OCI-M1 (cell line): ENCODE measurements around the gene TSEN2.
"Not testable (repeated sequence)": the region's sequence is repeated elsewhere in the genome, so short reads cannot be mapped to it uniquely, and the experiment has no call there.

Experiments used
- DNase-seq: peaks from one replicate; lab custom pipeline; 2025; lab: John Stamatoyannopoulos, UW

Gene TSEN2

DNA sequence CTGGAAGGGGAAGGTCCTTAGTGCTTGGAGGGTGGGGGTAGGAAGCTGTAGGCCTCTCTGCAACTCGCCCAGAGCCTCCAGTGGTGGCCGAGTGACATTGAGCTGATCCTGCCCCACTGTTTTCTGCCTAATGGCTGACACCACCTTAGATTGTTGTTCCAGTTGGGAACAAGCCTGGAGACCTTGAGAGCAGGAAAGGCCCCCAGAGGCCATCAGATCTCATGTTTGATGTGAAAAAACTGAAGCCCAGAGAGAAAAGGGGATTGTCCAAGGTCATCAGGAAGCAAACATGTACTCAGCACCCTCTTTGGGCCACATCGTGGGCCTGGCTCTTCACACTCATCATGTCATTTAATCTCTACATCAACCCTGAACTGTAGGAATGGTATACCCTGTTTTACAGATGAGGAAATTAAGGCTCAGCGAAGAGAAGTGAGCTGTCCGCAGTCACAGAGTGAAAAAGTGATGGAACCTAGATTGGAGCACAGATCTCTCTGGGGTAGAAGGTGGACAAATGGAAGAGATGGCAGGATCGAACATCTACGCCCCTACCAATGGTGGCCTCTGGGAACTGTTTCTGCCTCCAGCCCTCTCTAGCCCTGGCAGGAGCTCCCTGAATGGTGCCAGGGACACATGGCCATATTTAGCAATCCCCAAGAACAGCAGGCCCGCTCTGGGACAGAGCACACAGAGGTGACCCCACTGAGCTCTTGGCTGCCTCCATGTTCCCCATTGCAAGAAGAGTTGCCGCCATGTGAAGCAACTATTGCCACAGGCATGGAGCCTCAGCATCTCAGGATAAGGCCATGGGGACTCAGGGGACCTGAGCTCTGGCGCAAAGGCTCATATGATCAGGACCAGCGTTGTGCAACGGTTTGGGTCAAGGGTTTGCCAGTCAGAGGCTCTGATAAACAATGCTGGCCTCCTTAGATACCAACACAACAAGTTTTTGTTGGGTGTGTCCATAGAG is 31.6 kb upstream of the TSEN2 start:
- no peak for DNase-seq

DNA sequence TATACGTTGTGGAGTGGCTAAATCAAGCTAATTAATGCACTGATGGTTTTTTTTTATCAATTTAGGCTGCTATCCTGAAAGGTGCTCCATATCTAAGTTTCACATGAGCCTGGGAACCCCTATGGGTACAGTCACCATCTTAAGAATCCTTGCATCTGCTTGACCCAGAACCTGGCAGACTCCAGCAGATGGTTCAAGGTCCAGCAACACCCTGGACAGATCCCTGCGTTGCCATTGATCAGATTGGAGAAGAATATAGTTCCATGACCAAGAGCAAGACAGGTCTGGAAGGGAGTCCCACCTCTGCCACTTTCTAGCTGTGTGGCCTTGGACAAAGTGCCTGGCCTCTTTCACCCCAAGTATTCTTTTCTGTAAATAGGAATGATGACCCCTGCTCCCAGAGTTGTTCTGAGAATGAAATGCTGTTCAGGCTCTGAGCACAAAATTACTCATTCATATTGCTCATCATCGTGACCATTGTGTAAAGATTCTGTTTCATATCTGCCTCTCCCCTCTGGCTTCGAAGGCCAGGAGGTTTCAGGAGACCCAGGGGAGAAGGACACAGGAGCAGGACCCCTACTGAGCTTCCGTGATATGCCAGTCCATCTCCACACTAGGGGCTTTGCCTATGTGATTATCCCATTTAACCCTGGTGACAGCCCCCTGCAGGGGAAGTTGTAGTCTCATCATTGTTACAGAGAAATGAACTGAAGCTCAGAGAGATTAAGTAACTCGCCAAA is 30.0 kb upstream of the TSEN2 start:
- DNase-seq, result no peak

DNA sequence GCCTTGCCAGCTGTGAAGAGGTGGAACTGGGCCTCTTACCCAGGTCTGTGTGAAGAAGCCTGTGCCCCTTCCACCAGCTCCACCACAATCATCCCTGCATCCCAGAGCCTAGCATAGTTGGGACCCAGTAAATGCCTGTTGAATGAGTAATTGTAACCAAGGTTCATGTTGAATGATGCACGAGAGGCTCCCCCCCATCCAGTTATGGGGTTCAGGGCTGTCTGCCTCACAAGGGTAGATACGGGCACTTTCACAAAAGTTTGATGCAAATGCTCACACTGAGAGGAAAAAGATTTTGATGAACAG is 29.5 kb upstream of the TSEN2 start:
- DNase-seq, result no peak

DNA sequence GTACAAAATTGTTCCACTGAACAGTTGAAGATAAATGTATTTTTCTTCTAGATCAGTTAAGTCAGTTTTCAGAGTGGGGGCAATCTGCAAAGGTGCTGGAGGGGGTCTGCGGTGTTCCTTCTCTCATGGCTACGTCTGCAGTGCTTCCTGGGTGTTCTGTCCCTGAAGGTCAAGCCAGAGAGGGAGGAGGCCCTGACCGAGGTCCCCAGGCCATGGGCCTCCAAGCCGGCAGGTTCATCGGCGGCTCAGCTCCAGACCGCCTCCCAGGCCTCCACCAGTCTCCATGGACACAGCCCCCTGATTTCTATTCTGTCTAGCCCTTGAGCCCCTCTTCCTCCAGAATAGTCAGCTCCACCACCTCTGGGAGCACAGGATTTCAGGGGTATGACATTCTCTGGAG is 28.5 kb upstream of the TSEN2 start:
- DNase-seq, result no peak

- DNase-seq, result no peak
Observed at GRCh38 chr3:12456441-12456840, 27.8 kb upstream of the TSEN2 start.

DNA sequence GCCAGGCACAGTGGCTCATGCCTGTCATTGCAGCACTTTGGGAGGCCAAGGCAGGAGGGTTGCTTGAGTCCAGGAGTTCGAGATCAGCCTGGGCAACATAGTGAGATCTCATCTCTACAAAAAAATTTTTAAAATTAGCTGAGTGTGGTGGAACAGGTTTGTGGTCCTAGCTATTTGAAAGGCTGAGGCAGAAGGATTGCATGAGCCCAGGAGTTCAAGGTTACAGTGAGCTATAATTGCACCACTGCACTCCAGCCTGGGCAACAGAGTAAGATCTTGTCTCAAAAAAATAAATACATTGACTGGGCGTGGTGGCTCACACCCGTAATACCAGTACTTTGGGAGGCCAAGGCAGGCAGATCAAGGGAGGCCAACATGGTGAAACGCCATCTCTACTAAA is 26.9 kb upstream of the TSEN2 start:
- not testable (repeated sequence) for DNase-seq

DNA sequence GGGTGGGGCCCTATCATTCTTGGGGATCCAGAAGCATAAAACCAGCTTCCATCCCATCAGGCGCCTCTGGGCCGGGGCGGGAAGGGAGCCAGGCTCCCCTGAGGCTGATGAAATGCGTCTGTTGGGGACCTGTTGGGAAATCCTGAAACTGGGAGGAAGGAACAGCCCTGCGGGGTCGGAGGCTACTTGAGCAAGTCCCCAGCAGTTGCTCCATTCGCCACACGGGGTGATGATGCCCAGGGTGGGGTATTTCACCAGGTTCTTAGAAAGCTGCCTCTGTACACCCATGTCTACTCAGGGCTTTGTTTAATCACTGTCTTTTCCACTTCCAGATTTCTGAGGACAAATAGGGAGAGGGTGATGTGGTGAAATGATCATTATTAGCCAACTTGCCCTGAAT is 25.4 kb upstream of the TSEN2 start:
- no peak for DNase-seq

GRCh38 chr3:12460127-12460526 is 24.2 kb upstream of the TSEN2 start:
- no peak for DNase-seq

- DNase-seq, result no peak
Observed at GRCh38 chr3:12461097-12461649, 23.1 kb upstream of the TSEN2 start.

DNA sequence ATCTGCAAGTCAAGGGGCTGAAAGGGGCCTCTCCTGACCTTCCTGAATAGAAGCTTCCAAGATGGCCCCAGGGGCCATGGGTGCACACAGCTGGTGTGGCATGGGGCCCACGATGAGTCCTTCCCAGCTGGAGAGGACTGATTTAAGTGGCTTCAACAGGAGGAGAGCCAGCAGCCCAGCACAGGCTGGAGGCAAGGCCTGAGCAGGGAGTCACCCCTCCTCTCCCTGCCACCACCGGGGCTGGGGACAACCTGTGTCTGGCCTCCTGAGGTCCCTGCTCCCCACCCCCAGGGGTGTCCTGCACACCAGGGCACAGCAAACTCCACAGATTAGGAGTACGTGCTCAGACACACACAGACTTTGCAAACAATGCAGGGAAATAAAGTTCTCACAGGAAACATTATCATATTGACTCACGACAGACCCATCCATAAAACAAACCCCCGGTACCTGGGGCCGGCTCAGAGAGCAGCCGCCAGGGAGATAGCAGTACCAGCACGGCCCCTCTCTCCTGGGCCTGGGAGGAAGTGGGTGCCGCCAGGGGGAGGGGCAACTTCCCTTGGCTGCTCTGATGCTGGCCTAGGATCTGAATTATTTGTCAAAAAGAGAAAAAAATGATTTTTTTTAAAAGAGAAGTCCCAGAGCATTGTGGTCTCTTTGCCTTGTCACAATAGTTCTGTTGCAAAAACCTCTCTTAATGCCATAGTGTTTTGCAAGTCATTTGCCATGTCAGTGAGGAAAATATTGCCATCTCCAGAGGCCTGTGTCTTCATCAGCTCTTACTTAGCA is 21.9 kb upstream of the TSEN2 start:
- no peak for DNase-seq

- DNase-seq, result no peak
Observed at GRCh38 chr3:12463686-12464085, 20.6 kb upstream of the TSEN2 start.

GRCh38 chr3:12464181-12464580 is 20.1 kb upstream of the TSEN2 start:
- DNase-seq, result no peak

DNA sequence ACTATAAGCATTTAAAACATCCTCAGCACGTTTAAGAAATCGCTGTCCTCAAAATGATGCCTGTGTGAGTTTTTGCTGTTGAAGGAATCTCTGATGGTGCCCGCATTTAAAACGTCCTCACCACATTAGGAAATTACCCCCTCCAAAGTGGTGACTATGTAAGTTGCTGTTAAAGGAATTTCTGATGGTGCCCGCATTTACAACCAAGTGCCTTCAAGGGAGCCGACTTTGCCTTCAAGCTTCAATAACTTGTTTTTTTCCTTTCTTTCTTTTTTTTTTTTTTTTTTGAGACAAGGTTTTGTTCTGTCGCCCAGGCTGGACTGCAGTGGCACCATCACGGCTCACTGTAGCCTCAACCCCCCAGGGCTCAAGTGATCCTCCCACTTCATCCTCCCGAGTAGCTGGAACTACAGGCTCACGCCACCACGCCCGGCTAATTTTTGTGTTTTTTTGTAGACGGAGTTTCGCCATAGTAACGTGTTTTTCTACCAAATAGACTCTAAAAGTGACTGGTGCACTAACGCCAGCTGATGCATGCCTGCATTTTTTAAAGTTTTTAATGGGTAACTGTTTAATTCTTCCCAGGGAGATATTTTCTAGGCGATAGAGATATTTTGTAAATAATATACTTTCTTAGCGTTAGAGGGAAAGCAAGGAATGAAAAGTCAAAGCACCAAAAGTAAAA is 19.0 kb upstream of the TSEN2 start:
- no peak for DNase-seq

DNA sequence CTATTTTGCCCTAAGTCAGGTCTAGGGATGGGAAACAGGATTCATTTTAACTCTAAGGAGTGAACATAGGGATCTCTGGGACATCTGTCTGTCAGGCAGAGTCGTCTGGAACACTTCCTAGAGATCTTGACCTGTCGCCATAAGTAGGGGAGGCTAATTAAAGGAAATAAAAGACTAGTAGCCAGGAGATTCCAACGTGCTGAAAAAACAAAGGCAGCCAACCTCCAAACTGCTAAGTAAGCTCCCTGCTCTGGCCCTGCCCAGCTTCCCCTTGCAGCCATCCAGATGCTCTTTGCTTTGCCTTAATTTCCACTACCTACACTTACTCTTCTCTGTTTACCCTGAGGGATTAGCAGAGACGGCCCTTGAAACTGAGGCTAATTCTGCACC is 18.4 kb upstream of the TSEN2 start:
- DNase-seq, result no peak

- no peak for DNase-seq
Observed at GRCh38 chr3:12467746-12468145, 16.5 kb upstream of the TSEN2 start.

DNA sequence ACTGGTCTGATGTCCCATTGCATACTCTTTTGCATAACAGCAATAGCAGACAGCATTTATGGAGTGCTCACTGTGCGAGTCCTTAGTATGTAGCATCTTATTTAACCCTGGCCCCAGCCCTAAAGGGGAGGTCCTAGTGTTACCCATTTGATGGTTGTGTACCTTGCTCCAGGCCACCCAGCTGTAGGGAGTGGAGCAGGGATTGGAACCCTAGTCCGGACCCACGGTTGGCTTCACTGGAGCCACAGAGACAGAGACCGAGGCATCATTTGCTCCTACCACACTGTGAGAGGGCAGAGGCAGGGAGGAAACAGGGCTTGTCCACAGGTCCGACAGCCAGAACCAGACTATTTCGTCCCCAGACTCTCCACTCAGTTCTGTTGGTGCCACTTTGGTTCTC is 16.0 kb upstream of the TSEN2 start:
- DNase-seq, result no peak

DNA sequence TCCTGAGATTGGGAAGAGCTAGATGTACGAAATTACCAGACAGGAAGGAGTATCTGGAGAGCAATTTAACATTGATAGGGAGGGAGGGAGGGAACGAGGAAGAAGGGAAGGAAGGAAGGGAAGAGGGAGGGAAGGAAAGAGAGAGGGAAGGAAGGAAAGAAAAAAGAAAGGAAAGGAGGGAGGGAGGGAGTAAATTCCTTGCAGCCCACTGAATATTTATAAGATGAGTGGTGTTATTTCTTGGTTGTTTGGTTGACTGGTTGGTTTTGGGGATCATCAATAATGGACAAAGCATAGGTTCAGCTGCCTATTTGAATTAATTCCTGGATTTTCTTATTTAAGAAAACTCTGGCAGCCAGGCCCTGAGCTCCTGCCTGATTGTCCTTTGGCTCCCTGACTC is 15.5 kb upstream of the TSEN2 start:
- DNase-seq, result no peak

DNA sequence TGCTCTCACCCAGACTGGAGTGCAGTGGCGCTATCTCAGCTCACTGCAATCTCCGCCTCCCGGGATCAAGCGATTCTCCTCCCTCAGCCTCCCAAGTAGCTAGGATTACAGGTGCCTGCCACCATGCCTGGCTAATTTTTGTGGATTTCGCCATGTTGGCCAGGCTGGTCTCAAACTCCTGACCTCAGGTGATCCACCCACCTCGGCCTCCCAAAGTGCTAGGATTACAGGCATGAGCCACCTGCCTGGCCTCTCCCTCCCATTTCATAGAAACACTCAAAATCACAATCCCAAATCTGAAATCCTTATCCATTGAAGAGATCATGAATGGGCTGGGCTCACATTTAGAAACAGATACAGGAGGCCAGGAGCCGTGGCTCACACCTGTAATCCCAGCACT is 15.1 kb upstream of the TSEN2 start:
- not testable (repeated sequence) for DNase-seq

- DNase-seq, result no peak
Observed at GRCh38 chr3:12470111-12470510, 14.2 kb upstream of the TSEN2 start.

DNA sequence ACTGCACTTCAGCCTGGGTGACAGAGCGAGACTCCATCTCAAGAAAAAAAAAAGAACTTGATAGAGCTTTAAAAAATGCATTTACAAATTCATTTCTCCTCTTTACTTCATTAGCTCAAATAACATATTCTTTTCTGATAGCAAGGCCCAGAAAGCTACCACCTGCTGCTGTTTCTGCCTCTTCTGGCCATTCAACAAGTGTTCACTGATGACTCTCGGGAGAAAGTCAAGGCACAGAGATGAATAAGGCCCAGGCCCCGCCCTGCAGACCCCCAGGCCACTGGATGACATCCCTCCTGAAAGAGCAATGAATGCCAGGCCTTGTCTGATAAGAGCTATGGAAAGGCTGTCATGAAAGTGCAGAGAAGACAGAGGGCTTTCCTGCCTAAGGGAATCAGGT is 13.6 kb upstream of the TSEN2 start:
- DNase-seq, result no peak

- peak; percentile 7 for DNase-seq
Observed at GRCh38 chr3:12471241-12471640, 13.0 kb upstream of the TSEN2 start.
